ENCODE data around the gene ATP2B2.

The ATP2B2 gene

GRCh38 chr3:10459954-10460754 lies 45.2 kb downstream of the ATP2B2 start (continued):
- TF ChIP-seq ZSCAN16 (tag by site-specific recombination; IDR thresholded peaks at IDR 0.05) (no peak), ZNF473 (tag by site-specific recombination; IDR thresholded peaks at IDR 0.05) (no peak), ZFHX2 (tag by site-specific recombination; conservative IDR thresholded peaks at IDR 0.05) (peak; percentile 68), AEBP2 (tag by site-specific recombination; IDR thresholded peaks at IDR 0.05; ENCODE audit: borderline replicate concordance) (no peak), ZNF426 (tag by site-specific recombination; IDR thresholded peaks at IDR 0.05) (no peak), SALL2 (tag by site-specific recombination; IDR thresholded peaks at IDR 0.05; ENCODE audit: borderline replicate concordance) (no peak), MZF1 (tag by site-specific recombination; IDR thresholded peaks at IDR 0.05; ENCODE audit: borderline replicate concordance) (peak; percentile 95; the same call in 1 of the 2 replicates), HOXC10 (CRISPR knock-in tag; IDR thresholded peaks at IDR 0.05) (no peak), REST (tag by site-specific recombination; IDR thresholded peaks at IDR 0.05) (peak; percentile 100), BCL6B (tag by site-specific recombination; IDR thresholded peaks at IDR 0.05) (no peak), ZFP69B (tag by site-specific recombination; IDR thresholded peaks at IDR 0.05) (no peak), ZSCAN18 (tag by site-specific recombination; IDR thresholded peaks at IDR 0.05) (no peak), OSR2 (tag by site-specific recombination; IDR thresholded peaks at IDR 0.05) (no peak), ZSCAN5A (tag by site-specific recombination; IDR thresholded peaks at IDR 0.05) (no peak), FEZF1 (tag by site-specific recombination; IDR thresholded peaks at IDR 0.05) (no peak), SP7 (tag by site-specific recombination; IDR thresholded peaks at IDR 0.05) (no peak), ZNF670 (tag by site-specific recombination; IDR thresholded peaks at IDR 0.05; ENCODE audit: low read depth) (no peak), ZNF792 (tag by site-specific recombination; IDR thresholded peaks at IDR 0.05) (no peak), ZFP41 (tag by site-specific recombination; IDR thresholded peaks at IDR 0.05; ENCODE audit: borderline replicate concordance) (no peak), ZBTB48 (tag by site-specific recombination; IDR thresholded peaks at IDR 0.05) (0 out of 2 replicates have a peak, but pooled peaks have one; percentile 43), ZNF24 (tag by site-specific recombination; IDR thresholded peaks at IDR 0.05) (no peak), REPIN1 (tag by site-specific recombination; IDR thresholded peaks at IDR 0.05; ENCODE audit: low read depth) (no peak), ZNF580 (tag by site-specific recombination; IDR thresholded peaks at IDR 0.05) (no peak), ZNF791 (tag by site-specific recombination; IDR thresholded peaks at IDR 0.05) (no peak), ZNF514 (tag by site-specific recombination; IDR thresholded peaks at IDR 0.05) (no peak), HOXD13 (CRISPR knock-in tag; IDR thresholded peaks at IDR 0.05; ENCODE audit: borderline replicate concordance) (peak; percentile 85; the same call in 1 of the 2 replicates), ZNF19 (tag by site-specific recombination; IDR thresholded peaks at IDR 0.05; ENCODE audit: low read depth) (no peak), KLF8 (tag by site-specific recombination; IDR thresholded peaks at IDR 0.05) (peak; percentile 64; the same call in 1 of the 2 replicates), ZNF747 (tag by site-specific recombination; IDR thresholded peaks at IDR 0.05) (no peak), ZNF133 (tag by site-specific recombination; IDR thresholded peaks at IDR 0.05) (no peak), ZNF785 (tag by site-specific recombination; IDR thresholded peaks at IDR 0.05) (no peak), ZNF664 (tag by site-specific recombination; IDR thresholded peaks at IDR 0.05) (no peak)
